DND-41 (cell line): ENCODE measurements around the gene STAB2.

Experiments used
- ATAC-seq: fragments of 200-7000 bp; cut with Tn5 transposase; 3 replicates; pipeline ENCODE4 v1.9.1; 2021; ENCODE audit warnings: low read depth; ENCODE audit not compliant: insufficient read depth
- DNase-seq: peaks from one replicate; pipeline ENCODE4 v3.0.0-alpha.2; 2020
- H2AFZ ChIP-seq: 2 replicates; pipeline ENCODE4 v1.6.0; 2012; ENCODE audit warnings: low read depth, low read length
- H3K27ac ChIP-seq: 2 replicates; pipeline ENCODE4 v1.5.1; 2012; ENCODE audit warnings: low read length, inconsistent platforms
- H3K27me3 ChIP-seq: fragments of 200-600 bp; sonication (generic); 2 replicates; pipeline ENCODE4 v1.6.0; 2012; ENCODE audit warnings: low read length, mild to moderate bottlenecking, inconsistent platforms; ENCODE audit not compliant: insufficient read depth, poor library complexity
- H3K36me3 ChIP-seq: 2 replicates; pipeline ENCODE4 v1.5.1; 2012; ENCODE audit warnings: low read length, inconsistent platforms; ENCODE audit not compliant: insufficient read depth
- H3K4me1 ChIP-seq: 2 replicates; pipeline ENCODE4 v1.5.1; 2012; ENCODE audit warnings: mild to moderate bottlenecking, low read length; ENCODE audit not compliant: insufficient read depth
- H3K4me2 ChIP-seq: 2 replicates; pipeline ENCODE4 v1.6.0; 2012; ENCODE audit warnings: mild to moderate bottlenecking, moderate library complexity, low read length, inconsistent platforms; ENCODE audit not compliant: insufficient read depth
- H3K4me3 ChIP-seq, 2 experiments: fragments of 200-600 bp in 1 of 2; shearing (Covaris generic) in 1 of 2; 2 replicates each; pipeline ENCODE4 v1.5.1; 2012 to 2016; ENCODE audit warnings: inconsistent platforms in 2 of 2, low read length in 2 of 2, mild to moderate bottlenecking in 2 of 2, low read depth in 1 of 2, moderate library complexity in 1 of 2
- H3K79me2 ChIP-seq: 2 replicates; pipeline ENCODE4 v1.6.0; 2012; ENCODE audit warnings: low read length, inconsistent platforms; ENCODE audit not compliant: insufficient read depth
- H3K9ac ChIP-seq: 2 replicates; pipeline ENCODE4 v1.6.0; 2012; ENCODE audit warnings: low read depth, mild to moderate bottlenecking, inconsistent platforms, low read length, moderate library complexity
- H3K9me3 ChIP-seq: 2 replicates; pipeline ENCODE4 v1.5.1; 2012; ENCODE audit warnings: low read length, moderate library complexity, mild to moderate bottlenecking, inconsistent platforms; ENCODE audit not compliant: insufficient read depth, severe bottlenecking
- H4K20me1 ChIP-seq: 2 replicates; pipeline ENCODE4 v1.6.0; 2012; ENCODE audit warnings: low read length; ENCODE audit not compliant: insufficient read depth
- EZH2 ChIP-seq: IDR thresholded peaks from 3 replicates; pipeline ENCODE4 v1.6.1; 2012; ENCODE audit warnings: borderline replicate concordance, low read depth, mild to moderate bottlenecking, moderate library complexity, low read length, inconsistent platforms; ENCODE audit not compliant: severe bottlenecking
- TF ChIP-seq, protein P1 (sequence below): IDR thresholded peaks from 2 replicates; pipeline ENCODE4 v1.5.1; 2012; ENCODE audit warnings: borderline replicate concordance, low read length, moderate library complexity, mild to moderate bottlenecking; ENCODE audit not compliant: poor library complexity, severe bottlenecking; ENCODE audit errors: extremely low read depth

Gene STAB2

GRCh38 chr12:103677905-103678304, 90.8 kb downstream of the STAB2 start:
- Histone ChIP-seq H3K79me2 (no peaks in the 10 kb centered on the region), H3K9me3 (no peaks in the 10 kb centered on the region), H2AFZ (no peak overlapping the region), H3K4me1 (no peaks in the 10 kb centered on the region), H3K27ac (no peak overlapping the region), H3K4me2 (no peak overlapping the region), H3K9ac (no peak overlapping the region), H3K4me3 (no peak overlapping the region), H3K36me3 (no peaks in the 10 kb centered on the region), H4K20me1 (no peaks in the 10 kb centered on the region), H3K27me3 (peaks cover 9% of the 10 kb centered on the region)
- TF ChIP-seq EZH2 = no peak
- TF ChIP-seq, protein P1, sequence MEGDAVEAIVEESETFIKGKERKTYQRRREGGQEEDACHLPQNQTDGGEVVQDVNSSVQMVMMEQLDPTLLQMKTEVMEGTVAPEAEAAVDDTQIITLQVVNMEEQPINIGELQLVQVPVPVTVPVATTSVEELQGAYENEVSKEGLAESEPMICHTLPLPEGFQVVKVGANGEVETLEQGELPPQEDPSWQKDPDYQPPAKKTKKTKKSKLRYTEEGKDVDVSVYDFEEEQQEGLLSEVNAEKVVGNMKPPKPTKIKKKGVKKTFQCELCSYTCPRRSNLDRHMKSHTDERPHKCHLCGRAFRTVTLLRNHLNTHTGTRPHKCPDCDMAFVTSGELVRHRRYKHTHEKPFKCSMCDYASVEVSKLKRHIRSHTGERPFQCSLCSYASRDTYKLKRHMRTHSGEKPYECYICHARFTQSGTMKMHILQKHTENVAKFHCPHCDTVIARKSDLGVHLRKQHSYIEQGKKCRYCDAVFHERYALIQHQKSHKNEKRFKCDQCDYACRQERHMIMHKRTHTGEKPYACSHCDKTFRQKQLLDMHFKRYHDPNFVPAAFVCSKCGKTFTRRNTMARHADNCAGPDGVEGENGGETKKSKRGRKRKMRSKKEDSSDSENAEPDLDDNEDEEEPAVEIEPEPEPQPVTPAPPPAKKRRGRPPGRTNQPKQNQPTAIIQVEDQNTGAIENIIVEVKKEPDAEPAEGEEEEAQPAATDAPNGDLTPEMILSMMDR = no peak
- ATAC-seq = no peak
- DNase-seq = no peak

DNA sequence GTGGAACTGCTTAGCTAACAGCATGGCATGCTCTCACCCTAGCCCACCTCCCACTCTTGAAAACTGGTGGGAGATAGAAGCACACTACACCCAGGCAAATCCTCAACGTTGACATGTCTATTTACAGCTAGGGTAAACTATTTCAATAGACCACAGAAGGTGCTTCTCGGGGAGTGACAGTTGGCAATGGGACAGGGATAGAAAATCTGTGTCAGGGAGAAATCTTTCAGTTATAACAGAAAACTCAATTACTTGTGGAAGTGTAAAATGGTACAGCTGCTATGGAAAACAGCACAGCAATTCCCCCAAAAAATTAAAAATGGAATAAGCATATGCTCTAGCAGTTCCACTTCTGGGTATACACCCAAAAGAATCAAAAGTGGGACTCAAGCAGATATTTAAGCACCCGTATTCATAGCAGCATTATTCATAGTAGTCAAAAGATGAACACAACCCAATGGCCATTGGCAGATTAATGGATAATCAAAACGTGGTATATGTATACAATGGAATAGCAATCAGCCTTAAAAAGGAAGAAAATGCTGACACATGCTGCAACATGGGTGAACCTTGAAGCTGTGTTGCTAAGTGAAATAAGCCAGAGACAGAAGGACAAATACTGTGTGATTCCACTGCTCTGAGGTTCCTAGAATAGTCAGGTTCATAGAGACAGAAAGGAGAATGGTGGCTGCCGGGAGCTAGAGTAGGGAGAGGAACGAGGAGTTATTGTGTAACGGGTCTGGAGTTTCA, 92.5 kb downstream of the STAB2 start:
- no peaks in the 10 kb centered on the region for H3K79me2 ChIP-seq
- H3K9ac ChIP-seq = no peak overlapping the region
- DNase-seq (no peak), ATAC-seq (no peak)
- H3K4me2 ChIP-seq = no peak overlapping the region
- TF ChIP-seq, protein P1 = no peak
- no peak for TF ChIP-seq EZH2
- H3K9me3 ChIP-seq = no peaks in the 10 kb centered on the region
- no peaks in the 10 kb centered on the region for H4K20me1 ChIP-seq
- no peaks in the 10 kb centered on the region for H3K36me3 ChIP-seq
- no peaks in the 10 kb centered on the region for H3K4me1 ChIP-seq
- H3K27ac ChIP-seq = no peak overlapping the region
- peaks cover 6% of the 10 kb centered on the region for H3K27me3 ChIP-seq
- H2AFZ ChIP-seq = no peak overlapping the region
- H3K4me3 ChIP-seq = no peak overlapping the region

DNA sequence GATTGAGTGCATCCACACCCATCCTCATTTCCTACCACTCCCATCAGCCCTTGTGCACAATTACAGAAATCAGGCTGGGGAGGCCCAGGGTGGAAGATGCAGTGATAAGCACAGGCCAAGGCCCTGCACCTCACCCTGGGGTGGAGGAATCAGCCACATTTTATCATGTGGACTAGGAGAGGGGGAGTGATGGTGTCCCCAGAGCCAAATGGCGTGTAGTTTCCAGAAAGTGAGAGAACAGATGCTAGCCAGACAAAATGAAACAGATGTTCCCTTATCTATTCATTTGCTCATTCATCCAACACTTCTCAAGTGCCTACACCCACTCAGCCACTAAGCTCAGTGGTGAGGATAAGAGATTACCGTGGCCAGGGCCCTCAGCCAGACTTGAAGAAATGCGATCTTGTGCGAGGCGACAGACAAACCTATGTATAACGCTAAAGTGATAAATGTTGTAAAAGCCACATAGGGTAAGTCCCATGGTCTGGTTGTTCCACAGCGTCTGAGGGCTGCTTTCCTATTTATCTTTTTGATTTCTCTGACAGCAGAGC, 93.6 kb downstream of the STAB2 start:
- Histone ChIP-seq H4K20me1 (no peaks in the 10 kb centered on the region; the same call in 1 of the 2 replicates), H3K36me3 (no peaks in the 10 kb centered on the region), H3K4me2 (no peak overlapping the region), H3K4me1 (no peaks in the 10 kb centered on the region), H3K79me2 (no peaks in the 10 kb centered on the region), H3K9me3 (no peaks in the 10 kb centered on the region), H2AFZ (no peak overlapping the region), H3K27ac (no peak overlapping the region), H3K27me3 (no peaks in the 10 kb centered on the region), H3K4me3 (no peak overlapping the region), H3K9ac (no peak overlapping the region)
- no peak for ATAC-seq
- TF ChIP-seq EZH2 = no peak
- DNase-seq = no peak

- H3K79me2 ChIP-seq = no peaks in the 10 kb centered on the region
- no peaks in the 10 kb centered on the region for H3K9me3 ChIP-seq
- no peak for ATAC-seq
- no peak for DNase-seq
- H3K27ac ChIP-seq = no peak overlapping the region
- H3K9ac ChIP-seq = no peak overlapping the region
- no peak overlapping the region for H3K4me3 ChIP-seq
- H3K4me2 ChIP-seq = no peak overlapping the region
- H3K36me3 ChIP-seq = no peaks in the 10 kb centered on the region
- H4K20me1 ChIP-seq = no peaks in the 10 kb centered on the region; the same call in 1 of the 2 replicates
- no peak overlapping the region for H2AFZ ChIP-seq
- no peaks in the 10 kb centered on the region for H3K4me1 ChIP-seq
- H3K27me3 ChIP-seq = no peaks in the 10 kb centered on the region
- TF ChIP-seq EZH2 = no peak
- TF ChIP-seq, protein P1 = no peak
These were observed 99.0 kb downstream of the STAB2 start for GRCh38 chr12:103686026-103686425.
